NCI-H2107 treated with DMSO at 0.1 percent for 48 hours (cell line): ENCODE measurements around the gene MRPL23.

Experiments
- DNase-seq: peaks from one replicate; lab custom pipeline; 2025; ENCODE audit not compliant: unreplicated experiment; lab: John Stamatoyannopoulos, UW

MRPL23 gene

DNA sequence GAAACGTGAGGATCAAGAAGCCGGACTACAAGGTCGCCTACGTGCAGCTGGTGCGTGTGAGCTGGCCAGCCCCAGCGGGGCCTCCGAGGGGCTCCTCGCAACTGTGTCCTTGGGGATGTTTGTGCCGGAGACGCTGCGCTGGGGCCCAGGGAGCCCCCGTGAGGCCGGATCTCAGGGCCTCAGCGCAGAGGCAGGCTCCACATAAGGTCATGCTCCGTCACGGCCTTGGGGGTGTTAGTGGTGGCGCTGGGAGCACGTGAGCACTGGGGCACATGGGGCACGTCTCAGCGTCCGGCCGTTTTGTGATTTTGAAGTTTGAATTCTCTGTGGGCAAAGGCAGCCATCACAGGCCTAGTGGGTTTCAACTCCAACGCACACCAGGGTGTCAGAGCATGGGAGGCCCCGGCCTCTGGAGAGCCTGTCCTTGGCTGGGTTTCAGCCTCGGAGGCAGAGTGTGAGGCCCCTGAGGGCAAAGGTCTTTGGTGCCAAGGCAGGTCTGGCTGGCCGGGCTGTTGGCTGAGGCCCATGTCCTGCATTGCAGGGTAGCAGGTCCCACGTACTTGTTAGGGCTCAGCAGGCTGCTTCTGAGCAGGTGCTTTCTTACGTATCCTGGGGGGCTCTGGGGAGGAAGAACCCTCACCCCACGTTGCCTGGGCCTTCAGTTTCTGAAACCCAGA lies 5.8 kb downstream of the MRPL23 start:
- no peak for DNase-seq

DNA sequence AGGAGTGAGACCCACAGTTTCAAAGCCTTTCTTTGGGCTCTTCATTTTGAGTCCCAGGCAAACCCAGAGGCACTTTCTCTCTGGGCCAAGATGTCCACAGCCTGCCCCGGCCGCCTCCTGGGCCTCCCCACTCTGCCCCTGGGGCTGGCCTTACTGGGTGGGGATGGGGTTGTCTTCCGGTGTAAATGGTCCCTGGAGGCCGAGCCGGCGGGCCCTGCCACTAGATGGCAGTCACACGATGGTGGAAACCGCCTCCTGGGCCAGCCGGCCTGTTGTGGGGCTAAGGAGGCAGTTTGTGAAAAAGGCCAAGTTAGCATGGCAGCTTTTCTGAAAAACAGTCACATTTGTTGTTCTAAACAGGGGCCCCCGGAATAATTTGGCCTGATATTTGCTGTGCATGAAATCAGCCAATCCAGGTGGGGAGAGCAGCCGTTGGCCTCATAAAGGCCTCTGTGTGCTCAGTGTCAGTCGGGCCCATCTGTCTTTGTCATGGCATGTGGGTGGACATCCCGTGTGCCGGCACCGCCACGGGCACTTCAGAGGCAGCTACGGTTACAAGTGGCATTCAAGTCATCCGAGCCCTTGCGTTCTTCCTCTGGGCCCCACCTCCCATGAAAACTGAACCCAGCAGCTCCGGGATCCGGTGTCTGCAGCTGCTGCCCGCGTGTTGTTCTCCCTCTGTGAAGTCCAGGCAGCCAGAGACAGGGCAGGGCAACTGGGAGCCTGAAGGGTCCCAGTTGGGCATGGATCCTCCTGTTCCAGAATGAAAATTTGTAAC lies 6.5 kb downstream of the MRPL23 start:
- DNase-seq: no peak

DNA sequence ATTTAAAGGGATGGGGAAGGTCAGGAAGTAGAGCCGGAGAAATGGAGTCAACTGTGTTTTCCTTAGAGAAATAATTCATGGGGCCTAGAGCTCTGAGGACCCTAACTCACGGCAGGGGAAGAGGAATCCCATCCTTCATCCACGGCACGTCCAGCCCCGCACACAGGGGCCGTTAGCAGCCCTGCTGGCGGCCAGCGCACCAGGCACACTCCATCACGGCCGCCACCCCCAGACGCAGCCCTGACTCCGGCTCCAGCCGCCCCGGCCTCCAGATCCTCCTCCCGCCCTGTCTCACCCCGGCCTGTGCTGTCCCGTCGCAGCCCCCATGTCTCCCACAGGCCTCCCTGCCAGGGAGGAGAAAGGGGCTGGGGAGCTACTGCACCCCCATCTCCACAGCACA lies 11.2 kb downstream of the MRPL23 start:
- no peak for DNase-seq

DNA sequence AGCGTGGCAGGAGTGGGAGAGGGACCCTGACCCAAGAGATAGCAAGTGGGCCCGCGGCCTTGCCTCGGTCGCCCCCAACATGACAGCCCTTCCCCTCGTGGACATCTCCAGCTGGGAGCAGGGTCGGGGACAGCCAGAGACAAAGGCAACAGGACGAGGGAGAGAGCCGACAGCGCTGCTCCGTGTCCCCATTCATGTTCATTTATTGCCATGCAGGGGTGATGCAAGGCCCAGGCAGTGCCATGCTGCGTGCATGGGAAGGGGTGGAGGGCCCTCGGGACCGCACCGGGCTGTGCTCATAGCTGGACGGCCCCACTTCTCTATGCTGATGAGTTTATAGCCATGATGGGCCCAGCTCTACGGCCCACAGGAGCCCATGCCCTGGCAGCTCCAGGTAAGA lies 12.7 kb downstream of the MRPL23 start:
- no peak for DNase-seq

DNA sequence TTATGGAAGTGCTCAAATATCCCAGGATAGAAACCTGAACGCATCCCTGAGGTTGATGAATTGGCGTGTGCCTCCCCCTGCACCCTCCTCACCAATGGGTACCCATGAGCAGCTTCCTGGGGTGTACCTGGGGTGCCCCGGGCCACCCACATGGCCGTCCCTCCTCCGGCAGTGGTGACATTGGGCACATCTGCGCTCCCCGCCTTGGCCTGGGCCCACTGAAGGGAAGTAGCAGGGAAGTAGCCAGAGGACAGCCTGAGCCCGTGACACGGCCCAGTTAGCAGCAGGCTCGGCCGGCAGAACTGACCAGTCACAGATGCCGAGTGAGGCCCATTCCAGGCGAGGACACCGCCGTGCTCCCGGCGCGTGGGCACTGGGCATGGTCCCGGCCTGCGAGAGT lies 16.7 kb downstream of the MRPL23 start:
- no peak for DNase-seq

DNA sequence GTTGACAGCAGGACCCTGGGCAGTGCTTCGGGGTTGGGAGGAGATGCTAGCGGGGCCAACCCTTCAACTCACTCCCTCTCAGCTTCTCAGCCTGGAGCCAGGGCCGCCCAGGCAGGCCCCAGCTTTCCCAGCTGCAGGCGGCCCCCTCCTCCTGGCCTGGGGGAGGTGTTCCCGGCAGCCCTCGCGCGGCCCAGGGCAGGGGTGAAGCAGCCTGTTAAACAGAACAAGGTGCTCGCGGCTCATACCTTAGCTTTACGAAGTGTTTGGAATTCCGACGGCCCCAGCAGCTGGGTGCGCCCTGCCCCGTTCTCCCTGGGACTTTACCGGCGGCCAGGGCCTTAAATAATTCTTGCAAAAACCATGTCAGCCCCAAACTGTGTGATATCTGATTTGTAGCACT lies 17.2 kb downstream of the MRPL23 start:
- no peak for DNase-seq

DNA sequence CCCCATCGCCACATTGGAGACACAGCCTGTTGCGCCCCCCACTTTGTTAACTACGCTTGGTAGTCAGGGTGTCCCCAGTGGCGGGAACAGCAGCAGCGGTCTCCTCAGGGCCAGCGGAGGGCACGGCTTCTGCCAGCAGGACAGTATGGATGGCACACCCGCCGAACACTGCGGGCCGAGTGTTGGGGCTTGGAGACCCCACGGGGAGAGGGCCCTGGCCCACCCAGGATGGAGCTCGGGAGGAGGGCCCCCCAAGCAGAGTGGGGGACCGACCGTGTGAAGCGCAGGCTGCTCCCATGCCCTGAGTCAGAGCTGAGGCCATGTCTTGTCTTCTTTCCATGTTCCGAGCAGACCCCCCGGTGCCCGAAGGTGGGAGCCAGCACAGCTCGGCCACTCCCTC lies 17.8 kb downstream of the MRPL23 start:
- DNase-seq: no peak

DNA sequence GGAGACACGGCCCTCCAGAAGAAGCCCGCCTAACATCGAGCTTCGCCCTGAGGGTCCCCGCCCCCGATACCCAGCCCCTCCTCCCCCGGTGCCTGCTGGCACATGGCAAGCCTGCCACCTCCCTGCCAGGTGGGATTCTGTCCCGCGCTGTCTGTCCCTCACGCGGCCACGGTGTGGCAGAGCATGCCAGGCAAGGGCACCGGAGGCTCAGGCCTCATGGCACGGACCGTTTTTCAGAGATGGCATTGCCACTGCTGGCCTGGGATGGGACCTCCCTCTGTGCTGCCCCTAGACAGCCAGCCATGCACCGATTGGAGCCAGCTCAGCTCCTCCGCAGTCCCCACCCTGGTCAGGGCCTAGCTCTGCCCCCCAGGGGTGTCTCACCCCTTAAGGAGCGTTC lies 19.4 kb downstream of the MRPL23 start:
- no peak for DNase-seq

DNA sequence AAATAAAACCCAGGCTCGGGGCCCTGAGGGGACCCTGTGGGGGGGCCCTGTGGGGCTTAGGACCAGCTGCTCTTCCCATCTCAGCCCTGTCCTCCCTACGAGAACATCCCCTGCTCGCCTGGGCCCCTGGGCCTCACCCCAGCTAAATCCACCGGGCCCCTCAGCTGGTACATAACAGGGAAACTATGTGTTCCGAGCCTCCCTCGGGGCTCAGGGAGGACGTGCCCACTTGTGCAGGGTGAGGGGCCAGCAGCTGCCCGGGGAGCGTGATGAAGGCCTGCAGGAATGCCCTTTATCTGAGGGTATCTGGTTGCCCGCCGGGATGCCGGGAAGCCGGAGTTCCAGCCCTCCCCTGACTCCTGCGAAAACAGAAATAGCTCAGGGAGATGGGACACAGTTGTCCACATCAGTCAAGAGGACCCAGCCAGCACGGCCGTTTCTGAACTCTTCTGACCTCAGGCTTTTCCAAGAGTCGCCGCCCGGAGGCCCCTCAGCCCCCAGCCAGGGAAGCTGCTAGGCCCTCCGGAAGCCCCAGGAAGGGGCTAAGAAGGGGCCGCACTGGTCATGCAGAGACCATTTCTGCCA lies 20.6 kb downstream of the MRPL23 start:
- no peak for DNase-seq

DNA sequence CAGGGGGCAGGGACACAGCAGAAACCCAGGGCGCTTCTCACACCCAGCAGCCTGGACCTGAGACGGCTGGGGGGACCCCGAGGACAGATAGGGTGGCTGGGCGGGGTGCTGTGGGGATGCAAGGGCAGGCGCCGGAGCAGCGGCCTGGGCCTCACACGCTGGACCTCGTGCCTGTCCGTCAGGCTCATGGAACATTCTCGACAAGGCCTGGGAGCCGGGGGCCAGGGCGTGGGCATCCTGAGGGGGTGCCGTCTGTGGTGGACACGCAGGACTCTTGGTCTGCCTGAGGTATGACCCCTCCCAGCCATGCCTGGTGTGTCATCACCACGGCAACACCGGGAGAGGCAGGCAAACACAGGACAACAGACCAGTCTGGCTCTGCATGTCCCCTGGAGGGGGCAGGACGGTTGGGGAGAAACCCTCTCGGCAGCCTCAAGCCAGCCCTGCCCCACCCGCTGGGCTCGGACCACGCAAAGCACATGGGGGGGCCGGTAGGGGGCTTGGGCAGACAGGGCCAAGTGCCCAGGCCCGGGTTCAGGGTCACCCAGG lies 21.4 kb downstream of the MRPL23 start:
- DNase-seq: no peak

DNA sequence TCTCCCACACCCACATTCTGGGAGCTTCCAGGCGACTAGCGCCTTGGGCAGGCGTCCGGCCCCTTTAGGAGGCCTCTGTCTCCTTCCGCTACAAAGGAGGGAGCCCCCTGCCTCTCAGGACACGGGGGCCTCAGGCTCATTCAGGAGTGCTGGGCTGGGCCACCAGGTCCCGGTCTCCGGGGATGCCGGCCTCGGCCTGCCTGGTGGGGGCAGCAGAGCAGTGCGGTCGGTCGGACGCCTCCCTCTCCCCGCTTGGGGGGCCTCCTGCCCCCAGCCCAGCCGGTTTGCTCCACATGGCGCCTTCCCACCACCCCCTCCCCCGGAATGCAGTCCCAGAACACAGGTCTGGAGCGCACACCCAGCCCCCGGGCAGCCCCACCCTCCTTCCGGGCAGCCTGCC lies 21.9 kb downstream of the MRPL23 start:
- DNase-seq: no peak

DNA sequence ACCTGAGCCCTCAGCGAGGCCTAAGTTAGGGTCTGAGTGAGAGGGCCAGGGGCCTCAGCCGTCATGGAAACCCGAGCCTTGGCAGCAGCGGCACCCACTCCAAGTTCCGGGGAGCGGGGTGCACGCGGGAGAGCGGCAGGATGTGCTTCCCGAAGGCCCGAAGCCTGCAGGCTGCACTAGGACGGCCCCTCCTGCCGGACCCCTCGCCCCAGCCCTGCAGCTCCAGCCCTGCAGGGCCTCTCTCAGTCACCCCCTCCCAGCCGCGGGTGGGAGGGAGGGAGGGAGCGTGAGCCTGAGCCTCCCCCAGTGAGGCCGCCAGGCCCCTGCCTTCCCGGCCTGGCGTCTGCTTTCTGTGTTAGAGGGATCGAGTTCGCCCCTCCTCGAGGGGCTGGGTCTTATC lies 22.6 kb downstream of the MRPL23 start:
- DNase-seq: no peak

DNA sequence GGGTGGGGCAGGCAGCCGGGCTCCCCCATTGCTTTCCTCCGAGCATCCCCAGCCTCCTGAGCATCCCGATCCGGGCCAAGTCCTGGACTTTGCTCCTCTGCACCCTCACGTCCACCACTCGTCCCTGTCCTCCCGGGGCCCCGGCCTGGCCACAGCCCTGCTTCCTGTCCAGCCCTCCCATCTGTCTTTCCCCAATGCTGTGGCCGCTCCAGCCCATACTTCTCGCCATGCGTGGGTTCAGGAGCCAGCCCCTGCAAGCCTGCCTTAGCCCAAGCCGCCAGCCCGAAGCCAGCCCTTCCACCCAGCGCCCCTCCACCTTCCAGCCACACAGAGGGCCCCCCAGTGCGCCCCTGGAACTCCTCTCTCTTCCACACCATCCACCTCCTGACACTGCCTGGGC lies 23.8 kb downstream of the MRPL23 start:
- no peak for DNase-seq

DNA sequence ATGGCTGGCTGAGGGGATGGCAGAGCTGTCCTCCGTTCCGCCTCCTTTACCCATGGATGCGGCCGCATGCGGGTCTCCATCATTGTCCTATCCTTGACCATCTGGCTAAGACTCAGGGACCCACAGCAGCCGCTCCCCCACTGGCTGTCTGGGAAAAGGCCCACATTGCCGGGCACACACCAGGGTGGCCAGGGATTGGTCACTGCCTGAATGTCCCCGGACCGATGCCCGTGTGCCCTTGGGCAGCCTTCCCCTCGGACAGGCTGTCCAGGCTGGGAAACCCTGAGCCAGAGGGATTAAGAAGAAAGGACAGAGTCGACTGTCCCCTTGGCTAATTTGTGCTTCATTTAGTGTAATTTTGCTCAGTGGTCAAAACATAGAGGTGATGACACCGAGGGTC lies 28.1 kb downstream of the MRPL23 start:
- DNase-seq: no peak

DNA sequence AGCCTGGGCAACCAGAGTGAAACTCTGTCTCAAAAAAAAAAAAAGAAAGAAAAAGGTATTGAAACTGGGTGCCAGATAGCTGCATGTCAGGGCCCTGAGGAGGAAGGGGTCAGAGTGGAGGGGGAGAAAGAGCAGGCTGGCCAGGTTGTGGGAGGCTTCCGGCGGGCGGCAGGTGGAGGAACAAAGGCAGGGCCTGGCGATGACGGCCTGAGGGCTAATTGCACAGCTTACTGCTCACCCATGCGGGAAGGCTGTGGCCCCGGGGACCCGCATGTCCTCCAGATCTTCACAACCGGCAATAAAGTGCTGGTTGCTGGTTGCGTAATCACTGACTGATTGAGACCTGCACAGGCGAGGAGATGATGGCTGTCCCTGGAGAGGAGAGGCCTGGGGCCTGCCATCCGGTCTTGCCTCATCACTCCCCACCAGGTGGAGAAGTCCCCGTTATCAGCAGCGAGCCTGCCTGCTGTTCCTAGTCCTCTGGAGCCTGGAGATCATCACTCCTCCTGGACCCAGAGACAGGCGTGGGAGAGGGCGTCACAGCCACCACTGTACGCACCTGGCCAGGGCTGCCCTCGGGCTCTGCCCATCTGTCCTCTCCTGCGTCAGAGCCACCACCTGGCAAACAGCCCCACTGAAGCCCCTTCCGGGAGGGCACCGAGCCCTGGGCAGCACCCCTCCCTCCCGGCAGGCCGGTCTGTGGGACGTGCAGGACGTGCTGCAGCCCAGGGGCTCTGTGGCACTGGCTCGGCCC lies 31.8 kb downstream of the MRPL23 start:
- no peak for DNase-seq

DNA sequence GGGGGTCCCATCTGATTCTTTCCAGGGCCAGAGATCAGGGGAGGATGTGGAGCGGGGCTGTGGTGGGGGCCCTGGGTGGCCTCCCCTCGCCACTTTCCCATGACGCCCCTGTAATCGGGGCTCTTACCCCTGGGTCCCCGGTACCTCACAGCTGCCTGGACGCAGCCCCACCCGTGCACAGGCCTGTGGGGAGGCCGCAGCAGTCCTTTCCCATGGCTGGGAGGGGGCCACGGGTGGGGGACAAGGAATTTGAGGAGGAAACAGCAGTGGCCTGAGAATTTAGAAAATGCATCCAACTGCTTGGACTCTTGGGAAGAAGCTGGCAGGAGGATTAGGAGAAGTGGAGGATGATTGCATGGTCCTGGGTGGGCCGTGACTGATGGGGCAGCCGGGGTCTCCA lies 32.5 kb downstream of the MRPL23 start:
- no peak for DNase-seq

DNA sequence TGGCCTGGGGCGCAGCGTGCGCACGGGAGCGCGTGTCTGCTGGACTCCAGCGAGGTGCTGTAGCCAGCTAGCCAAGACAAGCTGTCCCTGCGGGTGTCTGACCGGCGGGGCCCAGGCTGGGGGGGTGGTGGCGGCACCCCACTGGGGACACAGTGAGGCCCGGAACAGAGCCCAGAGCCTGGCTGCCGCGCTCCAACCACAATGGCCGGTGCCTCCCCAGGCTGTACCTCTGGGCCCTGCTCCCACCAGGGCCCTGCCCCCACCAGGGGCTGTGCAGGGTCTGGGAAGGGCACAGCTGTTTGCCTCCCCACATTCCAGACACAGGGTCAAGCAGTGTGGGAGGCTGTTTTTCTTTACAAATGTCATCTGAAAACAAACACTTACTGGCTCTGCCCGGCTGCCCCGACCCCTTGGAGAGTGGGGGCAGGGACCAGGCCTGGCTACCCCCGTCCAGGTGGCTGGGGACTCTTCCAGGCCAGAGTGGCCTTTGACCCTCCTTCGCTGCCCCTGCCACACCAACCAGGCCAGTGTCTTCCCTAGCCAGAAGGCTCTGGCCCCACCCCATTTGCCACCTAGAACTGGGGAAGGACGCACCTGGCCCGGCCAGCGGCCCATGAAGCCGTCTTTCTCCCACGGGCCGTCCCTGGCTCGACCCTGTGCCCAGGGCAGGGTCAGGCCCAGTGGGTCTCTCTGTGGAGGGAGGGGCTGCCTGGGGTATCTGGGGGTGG lies 35.9 kb downstream of the MRPL23 start:
- DNase-seq: no peak

DNA sequence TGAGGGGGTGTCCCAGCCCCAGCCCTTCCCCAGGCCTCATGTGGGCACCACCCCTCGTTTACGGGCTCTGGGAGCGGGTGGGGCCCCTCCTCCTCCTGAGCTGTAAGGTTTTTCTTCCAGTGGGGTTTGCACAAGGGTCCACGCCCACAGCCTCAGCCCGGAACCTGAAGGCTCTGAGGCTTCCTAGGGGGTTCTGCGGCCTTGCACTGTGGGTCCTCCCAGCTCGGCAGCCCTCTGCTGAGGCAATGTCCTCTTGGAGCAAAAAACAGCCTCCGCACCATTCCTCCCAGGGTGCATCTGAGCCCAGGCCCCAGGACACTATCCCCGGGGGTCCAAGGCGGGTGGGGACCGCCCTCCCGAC lies 36.4 kb downstream of the MRPL23 start:
- DNase-seq: no peak

DNA sequence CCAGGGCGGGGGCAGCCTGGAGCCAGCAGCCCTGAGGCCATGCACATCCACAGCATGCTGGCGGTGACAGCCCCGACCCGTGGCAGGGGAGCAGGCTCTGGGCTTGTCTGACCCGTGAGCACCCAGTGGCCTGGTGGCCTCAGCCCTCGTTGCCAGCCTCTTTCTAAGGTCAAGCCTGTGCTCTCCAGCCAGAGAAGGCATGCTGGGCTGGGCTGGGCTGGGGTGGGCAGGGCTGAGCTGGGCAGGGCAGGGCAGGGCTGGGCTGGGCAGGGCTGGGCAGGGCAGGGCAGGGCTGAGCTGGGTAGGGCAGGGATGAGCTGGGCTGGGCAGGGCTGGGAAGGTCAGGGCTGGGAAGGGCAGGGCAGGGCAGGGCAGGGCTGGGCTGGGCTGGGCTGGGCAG lies 39.9 kb downstream of the MRPL23 start:
- no peak for DNase-seq

DNA sequence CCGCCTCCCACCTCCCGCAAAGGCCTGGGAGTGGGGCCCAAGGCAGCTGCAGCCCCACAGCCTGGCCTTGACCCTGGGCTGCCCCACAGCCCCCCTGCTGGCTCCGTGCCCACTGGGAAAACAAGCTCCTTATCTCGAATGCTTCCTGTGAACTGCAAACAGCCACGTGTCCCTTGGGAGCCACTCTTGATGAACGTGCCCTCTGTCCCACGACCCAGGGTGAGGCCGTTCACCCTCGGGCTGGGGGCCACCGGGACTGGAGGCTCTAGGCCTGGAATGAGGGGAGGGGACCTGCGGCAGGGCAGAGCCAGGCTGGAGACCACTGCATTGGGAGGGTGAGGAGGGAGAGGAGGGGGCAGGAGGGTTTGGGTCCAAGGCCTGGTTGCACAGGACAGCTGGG lies 41.0 kb downstream of the MRPL23 start:
- DNase-seq: no peak
